GM21737 (cell line): Measurements from ENCODE around the gene NAXD.
A peak's percentile ranks its signal among the peaks of the same experiment; 100 is the strongest.

Experiments
- ATAC-seq: cut with Tn5 transposase; IDR thresholded peaks from one replicate; pipeline ENCODE4 v1.9.1; 2021; ENCODE audit warnings: mild to moderate bottlenecking, moderate library complexity; ENCODE audit not compliant: unreplicated experiment

NAXD gene

GRCh38 chr13:110643324-110643723 lies 28.0 kb downstream of the NAXD start:
- ATAC-seq: no peak

DNA sequence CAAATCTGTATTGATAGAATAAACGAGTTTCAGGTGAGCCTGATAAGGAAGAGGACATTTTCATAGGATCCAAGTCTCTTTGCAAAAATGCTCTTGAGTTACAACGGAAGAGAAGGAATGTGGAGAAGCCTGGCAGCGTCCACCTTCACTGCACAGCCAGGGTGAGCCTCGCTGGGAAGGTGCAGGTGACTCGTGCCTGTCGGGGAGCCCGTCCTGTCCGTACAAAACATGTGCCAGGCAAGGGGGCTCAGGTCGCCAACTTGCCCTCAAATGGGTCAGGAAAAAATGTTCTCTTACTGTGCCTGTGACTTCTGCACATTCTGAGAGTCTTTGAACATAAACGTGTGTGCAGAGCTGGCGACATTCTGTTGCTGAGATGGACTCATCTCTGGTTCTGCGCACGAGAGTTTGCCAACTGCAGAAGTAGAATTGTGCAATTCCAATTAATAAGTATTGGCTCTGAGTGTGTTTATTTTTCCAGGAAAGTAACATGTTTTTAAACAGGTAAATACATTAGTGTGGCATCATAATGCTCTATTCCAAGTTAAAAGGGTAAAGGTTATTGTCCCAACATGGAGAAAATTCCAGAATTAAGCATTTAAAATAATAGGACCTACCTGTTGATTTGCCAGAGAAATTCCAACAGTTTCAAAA lies 28.6 kb downstream of the NAXD start:
- ATAC-seq: no peak

DNA sequence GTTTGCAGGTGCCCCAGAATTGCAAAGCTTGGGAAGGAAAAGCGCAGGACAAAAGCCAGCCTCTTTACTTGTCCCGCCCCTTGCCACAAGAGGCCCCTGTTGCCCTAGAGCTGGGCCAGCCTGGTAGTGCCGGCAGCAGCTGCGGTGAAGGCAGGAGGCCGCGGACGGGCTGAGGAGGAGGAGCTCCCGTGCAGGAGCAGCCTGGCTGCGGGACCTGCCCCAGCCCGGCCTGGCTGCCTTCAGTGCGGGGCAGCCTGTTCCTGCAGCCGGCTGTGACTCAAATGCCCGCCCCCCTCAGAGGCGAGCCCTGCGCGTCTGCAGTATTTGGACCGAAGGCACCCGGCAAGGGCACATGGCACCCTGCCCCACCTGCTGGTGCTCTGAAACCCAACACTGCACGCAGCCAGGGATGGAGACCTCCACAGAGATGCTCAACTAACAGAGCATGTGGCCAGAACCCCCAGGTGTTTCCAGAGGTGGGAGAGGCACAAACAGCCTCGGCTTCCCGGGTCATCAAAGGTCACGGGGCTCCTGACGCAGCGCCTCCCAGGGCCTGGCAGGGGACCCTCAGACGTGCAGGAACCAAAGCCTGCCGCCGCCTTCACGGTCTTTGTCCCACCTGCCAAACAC lies 29.7 kb downstream of the NAXD start:
- ATAC-seq: peak; percentile 83

DNA sequence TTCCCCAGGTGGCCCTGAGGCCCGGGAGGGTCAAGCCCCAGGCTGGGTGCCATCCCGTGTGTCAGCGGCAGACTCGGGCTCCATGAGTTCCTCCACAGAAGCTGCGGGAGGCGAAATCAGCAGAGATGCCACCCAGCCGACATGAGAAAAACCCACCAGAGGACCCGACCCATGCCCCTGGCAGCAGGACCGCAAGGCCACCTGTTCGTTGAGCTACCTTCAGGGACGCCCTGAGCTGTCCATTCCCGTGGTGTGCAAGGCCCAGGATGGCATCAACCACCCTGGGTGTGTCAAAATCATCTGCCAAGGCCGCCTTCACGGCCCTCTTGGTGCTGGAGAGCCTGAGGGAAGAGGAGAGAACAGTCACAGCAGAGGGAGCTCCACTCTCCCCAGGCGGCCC lies 30.4 kb downstream of the NAXD start:
- no peak for ATAC-seq

DNA sequence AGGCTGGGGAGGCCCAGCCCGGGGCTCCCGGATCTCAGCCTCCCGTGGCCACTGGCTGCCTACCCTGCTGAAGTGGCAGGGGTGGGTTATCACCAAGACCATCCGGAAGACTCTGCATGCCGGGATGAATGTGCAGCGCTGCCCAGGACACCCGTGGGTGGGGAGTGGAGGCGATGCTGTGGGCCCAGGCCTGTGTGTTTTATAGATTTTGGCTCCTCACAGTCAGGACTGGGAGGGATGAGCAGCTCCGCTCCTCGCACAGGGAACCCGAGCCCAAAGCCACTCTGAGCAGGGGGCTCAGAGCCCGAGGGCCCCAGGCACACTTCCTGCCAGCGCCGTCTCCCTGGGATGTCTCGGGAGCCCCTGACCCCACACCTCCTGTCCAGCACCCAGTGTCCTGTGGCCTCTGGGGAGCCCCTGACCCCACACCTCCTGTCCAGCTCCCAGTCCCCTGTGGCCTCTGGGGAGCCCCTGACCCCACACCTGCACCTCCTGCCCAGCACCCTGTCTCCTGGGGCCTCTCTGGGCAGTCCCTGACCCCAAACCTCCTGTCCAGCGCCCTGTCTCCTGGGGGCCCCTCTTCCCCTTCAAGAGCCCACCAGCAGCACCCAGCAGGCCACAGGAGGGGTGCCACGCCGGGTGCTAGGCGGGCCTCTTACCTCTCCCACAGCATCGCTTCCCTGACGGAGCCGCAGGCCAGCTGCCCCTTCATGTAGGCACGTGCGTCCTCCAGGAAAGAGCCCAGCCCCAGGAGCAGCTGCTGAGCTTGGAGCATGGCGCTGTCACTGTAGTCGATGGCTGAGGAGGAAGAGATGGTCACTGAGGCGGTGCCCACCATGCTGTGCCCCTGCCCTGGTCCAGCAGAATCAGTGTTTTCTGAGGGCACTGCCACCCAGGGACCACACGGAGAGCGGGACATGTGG lies 31.4 kb downstream of the NAXD start:
- no peak for ATAC-seq

GRCh38 chr13:110647365-110647737 lies 32.0 kb downstream of the NAXD start:
- ATAC-seq: no peak

DNA sequence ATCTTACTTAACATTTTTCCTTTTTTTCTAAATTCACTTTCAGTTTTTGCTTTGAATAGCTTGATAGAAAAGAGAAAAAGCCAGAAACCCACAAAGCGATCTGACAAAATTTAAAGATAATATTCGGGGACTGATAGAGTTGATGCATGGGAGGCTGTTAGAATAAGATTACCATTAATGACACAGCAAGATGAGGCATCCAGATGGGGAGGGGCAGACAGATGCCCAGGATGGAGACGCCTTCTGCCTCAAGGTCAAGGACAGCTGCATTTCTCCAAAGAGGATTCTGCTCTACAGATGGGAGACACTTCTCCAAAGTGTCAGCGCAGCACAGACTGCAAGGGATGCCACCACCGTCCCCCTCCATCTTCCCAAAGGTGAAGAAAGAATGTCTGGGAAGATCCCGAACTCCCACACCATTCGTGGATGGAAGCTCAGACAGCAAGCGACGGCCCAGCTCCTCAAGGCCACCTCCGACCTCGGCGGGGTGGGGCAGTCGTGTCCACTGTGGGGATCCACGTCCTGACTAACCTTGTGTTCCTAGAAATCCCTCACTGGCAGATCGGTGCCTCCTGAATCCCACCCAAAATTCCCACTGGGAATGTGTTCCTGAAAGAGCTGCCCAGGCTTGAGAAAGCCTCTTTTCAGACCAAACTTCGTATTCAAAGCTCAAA lies 32.9 kb downstream of the NAXD start:
- ATAC-seq: no peak

DNA sequence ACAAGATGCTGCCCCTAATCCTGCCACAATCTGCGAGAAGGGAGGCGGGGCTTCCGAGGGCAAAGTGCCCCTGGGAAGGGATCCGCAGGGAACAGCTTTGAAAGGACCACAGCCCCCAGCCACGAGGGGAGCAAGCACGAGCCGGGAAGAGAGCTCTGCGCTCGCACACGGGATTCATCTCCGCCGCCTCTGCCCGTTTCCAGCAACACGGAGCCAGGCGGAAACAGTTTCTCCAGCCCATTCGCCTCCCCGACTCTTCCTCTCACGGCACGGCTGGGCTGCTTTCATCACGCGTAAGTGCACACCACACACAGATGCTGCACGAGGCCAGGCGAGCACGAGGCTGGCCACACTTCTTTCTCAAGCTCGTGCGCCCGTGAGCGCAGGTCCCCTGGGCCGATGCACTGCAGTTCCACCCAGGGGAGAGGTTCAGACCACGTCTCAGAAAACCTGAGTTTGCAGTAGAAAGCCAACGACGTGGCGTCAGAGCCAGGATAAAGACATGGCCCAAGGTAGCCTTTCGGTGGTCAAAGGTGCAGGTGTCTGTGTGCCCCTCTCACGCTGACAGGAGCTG lies 33.6 kb downstream of the NAXD start:
- no peak for ATAC-seq

DNA sequence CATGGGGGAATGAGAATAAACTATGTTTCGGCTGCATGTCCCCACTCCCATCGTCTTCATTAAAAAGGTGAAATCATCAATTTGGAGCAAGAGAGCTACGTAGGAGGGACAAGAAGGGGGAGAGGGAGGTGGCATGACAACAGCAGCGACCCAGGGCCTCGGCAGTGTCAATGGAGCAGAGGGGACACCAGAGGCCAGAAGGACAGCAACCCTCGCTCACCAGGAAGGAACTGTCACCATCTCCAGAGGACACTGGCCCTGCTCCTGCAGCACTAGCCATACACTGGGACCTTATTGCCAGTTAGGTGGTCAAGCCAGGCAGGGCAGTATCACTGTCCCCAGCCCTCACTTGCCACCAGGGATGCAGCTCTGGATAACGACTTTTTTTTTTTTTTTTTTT lies 34.2 kb downstream of the NAXD start:
- ATAC-seq: no peak

GRCh38 chr13:110650436-110650835 lies 35.1 kb downstream of the NAXD start:
- ATAC-seq: no peak

DNA sequence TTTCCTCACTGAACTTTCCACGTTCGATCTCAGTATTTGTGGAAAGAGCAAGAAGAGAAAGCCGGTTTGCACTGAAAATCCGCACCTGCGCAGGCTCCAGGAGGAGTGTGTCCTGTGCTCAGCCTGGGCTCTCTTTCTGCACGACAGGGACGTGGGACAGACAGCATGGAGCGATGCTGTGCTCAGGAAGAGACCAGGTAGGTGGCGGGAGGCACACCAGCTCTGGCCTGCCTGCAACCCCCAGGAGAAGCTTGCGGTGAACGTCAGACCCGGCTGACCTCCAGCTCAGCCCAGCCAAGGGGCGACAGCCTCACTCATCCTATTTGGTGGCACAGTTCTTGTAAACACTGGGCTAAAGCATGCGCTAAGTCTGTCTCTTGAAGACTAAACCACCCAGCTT lies 35.9 kb downstream of the NAXD start:
- no peak for ATAC-seq

- no peak for ATAC-seq
Observed at GRCh38 chr13:110651726-110652230, 36.4 kb downstream of the NAXD start.

DNA sequence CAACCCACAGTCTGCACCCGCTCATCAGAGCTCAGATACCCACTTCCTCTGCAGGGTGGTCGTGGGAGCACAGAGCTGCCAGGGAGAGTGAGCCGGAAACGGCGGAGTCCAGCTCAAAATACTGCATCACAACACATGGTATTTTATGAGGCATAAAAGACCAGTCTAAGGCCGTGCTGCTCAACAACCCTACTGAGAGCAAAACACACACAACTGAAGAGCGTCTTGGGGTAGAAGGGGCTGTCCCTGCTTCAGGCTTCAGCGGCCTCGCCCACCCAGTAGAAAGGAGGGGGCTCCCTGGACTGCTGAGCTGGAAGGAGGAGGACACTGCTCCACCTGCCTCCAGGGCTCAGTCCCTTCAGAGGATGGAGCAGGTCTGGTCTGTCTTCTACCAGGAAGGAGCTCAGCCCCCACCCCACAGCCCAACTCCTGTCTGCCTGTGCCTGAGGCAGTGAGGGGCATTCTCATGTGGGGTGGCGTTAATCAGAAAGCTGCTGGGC lies 36.9 kb downstream of the NAXD start:
- no peak for ATAC-seq

DNA sequence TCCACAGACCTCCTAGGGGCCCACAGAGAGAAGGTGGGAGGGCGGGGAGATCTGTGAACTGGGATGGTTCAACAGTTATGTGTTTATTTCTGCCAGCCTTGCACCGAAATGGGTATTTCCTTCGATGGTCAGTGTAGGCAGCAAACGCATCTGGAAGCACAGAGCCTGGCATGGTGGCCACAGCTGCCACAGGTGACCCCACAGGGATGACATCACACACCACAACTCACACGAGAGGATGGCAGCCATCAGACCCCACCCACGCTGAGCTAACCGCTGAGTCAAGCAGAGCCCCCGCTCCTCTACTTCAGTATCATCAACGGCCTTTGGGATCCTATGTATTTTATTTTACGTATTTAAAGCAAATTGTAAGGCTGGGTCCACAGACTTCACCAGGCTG lies 37.4 kb downstream of the NAXD start:
- no peak for ATAC-seq

GRCh38 chr13:110653271-110653670 lies 37.9 kb downstream of the NAXD start:
- ATAC-seq: no peak

DNA sequence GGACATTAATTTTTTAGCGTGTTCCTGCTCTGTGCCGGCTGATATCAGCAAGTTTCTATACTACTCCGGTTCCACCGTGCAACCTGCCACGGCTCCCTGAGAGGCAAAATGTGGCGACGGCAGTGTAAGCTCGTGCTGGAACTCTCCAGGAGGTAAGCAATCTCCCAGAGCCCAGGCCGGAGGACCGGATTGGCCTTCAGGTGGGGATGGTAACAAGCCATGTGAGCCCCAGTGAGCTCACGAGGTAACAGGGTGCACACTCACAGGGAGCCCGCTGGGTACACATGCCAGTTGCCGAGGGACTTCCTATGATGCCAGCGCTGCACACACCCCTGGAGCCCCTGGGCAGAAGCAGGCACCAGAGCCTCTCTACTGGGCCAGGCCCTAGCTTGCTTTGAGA lies 38.5 kb downstream of the NAXD start:
- no peak for ATAC-seq

DNA sequence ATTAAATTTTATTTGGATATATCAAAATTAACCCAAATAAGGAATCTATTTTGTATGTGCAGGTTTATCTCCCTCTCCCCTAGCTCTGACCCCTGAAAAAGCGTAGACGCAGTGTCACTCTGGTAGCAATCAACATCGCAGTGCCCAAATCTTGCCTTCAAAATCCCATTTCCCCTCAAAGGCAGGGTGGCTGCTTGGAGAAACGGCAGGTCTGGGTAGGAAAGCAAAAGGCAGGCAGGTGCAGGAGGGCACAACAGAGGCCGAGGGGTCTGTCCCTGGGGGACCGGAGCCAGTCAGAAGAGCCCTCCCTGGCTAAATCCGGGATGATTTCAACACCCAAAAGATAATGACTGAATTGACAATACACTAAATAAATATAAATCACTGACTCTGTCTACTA lies 41.9 kb downstream of the NAXD start:
- ATAC-seq: no peak

GRCh38 chr13:110658218-110658911 lies 43.0 kb downstream of the NAXD start:
- peak; percentile 74 for ATAC-seq

DNA sequence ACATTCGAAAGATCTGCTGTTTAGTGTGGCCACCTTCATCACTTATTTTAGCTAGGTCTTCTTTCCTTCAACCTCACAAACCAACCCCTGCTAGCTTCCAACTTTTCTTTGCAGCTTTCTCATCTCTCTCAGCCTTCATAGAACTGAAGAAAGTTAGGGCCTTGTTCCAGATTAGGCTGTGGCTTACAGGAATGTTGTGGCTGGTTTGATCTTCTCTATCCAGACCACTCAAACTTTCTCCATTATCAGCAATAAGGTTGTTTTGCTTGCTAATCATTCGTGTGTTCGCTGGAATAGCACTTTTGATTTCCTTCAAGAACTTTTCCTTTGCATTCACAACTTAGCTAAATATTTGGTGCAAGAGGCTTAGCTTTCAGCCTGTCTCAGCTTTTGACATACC lies 45.9 kb downstream of the NAXD start:
- ATAC-seq: no peak

DNA sequence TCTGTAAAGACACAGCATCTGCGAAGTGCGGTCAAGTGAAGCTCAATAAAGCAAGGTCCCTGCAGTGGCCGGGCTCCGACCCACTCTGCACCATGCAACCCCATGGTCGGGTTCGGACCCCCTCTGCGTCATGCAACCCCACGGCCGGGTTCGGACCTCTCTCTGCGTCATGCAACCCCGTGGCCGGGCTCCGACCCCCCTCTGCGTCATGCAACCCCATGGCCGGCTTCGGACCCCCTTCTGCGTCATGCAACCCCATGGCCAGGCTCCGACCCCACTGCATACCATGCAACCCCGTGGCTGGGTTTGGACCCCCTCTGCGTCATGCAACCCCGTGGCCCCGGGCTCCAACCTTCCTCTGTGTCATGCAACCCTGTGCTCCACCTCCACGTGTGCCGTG lies 46.7 kb downstream of the NAXD start:
- ATAC-seq: no peak
